ENCODE results near the gene ATP9A.
"Not testable (repeated sequence)": the region's sequence is repeated elsewhere in the genome, so short reads cannot be mapped to it uniquely, and the experiment has no call there.

The ATP9A gene

GRCh38 chr20:51766994-51767866 is 960 bp downstream of the ATP9A start:
- DNase-seq (ENCODE audit: low read depth in 1 of 2, low spot score in 1 of 2) = peak in 1 of 2 experiments; percentile 12

GRCh38 chr20:51765381-51765780 is 2.8 kb downstream of the ATP9A start:
- DNase-seq (ENCODE audit: low read depth in 1 of 2, low spot score in 1 of 2); H3K27ac ChIP-seq (replicated peaks); H3K4me3 ChIP-seq (replicated peaks; ENCODE audit: insufficient read depth, low read length): not testable (repeated sequence)
- peaks cover 35% of the 10 kb centered on the region for H3K27me3 ChIP-seq (ENCODE audit: insufficient read depth, poor library complexity, severe bottlenecking)

More at GRCh38 chr20:51766994-51767866, 960 bp downstream of the ATP9A start:
- no peak overlapping the region for H3K27ac ChIP-seq (replicated peaks)
- TF ChIP-seq SPI1 (IDR thresholded peaks at IDR 0.05; ENCODE audit: borderline replicate concordance, low read depth) = no peak
- no peak for TF ChIP-seq CTCF (IDR thresholded peaks at IDR 0.05; ENCODE audit: insufficient read depth, low read length)
- no peak for TF ChIP-seq POLR2AphosphoS5 (IDR thresholded peaks at IDR 0.05; ENCODE audit: low read depth)
- no peak for TF ChIP-seq GABPA (IDR thresholded peaks at IDR 0.05; ENCODE audit: low read depth)
- TF ChIP-seq REST (IDR thresholded peaks at IDR 0.05; ENCODE audit: insufficient replicate concordance, low read depth) = no peak
- peaks cover 35% of the 10 kb centered on the region for H3K27me3 ChIP-seq (ENCODE audit: insufficient read depth, poor library complexity, severe bottlenecking)
- H3K4me3 ChIP-seq (replicated peaks; ENCODE audit: insufficient read depth, low read length) = no peak overlapping the region

- H3K27ac ChIP-seq (replicated peaks) = no peak overlapping the region
- TF ChIP-seq GABPA (IDR thresholded peaks at IDR 0.05; ENCODE audit: low read depth) (no peak), REST (IDR thresholded peaks at IDR 0.05; ENCODE audit: insufficient replicate concordance, low read depth) (no peak), POLR2AphosphoS5 (IDR thresholded peaks at IDR 0.05; ENCODE audit: low read depth) (no peak), CTCF (IDR thresholded peaks at IDR 0.05; ENCODE audit: insufficient read depth, low read length) (no peak), SPI1 (IDR thresholded peaks at IDR 0.05; ENCODE audit: borderline replicate concordance, low read depth) (no peak)
- no peak overlapping the region for H3K4me3 ChIP-seq (replicated peaks; ENCODE audit: insufficient read depth, low read length)
- peaks cover 24% of the 10 kb centered on the region for H3K27me3 ChIP-seq (ENCODE audit: insufficient read depth, poor library complexity, severe bottlenecking)
- DNase-seq (ENCODE audit: low read depth in 1 of 2, low spot score in 1 of 2) = peak; percentile 12 to 40
Measured at GRCh38 chr20:51763965-51764602, 4.1 kb downstream of the ATP9A start.

GRCh38 chr20:51760905-51761546 is 7.2 kb downstream of the ATP9A start:
- TF ChIP-seq POLR2AphosphoS5 (IDR thresholded peaks at IDR 0.05; ENCODE audit: low read depth) = no peak
- TF ChIP-seq SPI1 (IDR thresholded peaks at IDR 0.05; ENCODE audit: borderline replicate concordance, low read depth) = no peak
- TF ChIP-seq CTCF (IDR thresholded peaks at IDR 0.05; ENCODE audit: insufficient read depth, low read length) = no peak
- H3K4me3 ChIP-seq (replicated peaks; ENCODE audit: insufficient read depth, low read length) = no peak overlapping the region
- H3K27ac ChIP-seq (replicated peaks) = no peak overlapping the region
- no peak for DNase-seq (ENCODE audit: low read depth in 1 of 2, low spot score in 1 of 2)
- peaks cover 2% of the 10 kb centered on the region for H3K27me3 ChIP-seq (ENCODE audit: insufficient read depth, poor library complexity, severe bottlenecking)

All from HL-60 (cell line).